Measurements from ENCODE around the gene ERLEC1. TPM values are rescaled to one million over a fixed set of nuclear protein-coding genes. Genes with fewer than 3 reads are reported as not detected.

Gene ERLEC1
- polyA plus RNA-seq, 2 of the 4 experiments (the other 2 are of a cell fraction), result 58.7 to 113 TPM

DNA sequence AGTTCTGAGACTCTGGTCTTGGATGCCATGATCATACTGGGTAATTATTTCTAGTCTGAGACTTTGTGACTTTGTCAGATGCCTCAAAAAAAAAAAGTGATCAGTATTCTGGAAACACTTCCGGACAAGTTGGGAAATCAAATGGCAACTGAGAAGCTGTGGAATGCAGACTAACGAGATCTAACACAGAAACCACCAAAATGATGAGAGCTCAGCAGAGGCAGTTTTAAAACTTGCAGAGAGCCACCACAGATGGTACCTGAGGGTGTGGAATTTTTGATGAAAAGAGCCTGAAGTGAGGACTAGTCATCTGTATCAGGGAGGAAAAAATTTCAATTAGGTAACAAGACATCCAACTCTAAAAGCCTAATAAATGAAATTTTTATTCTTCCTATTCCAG, 78.4 kb downstream of the ERLEC1 start:
- ATAC-seq (no peak), DNase-seq (ENCODE audit: low read depth in 1 of 2, low spot score in 1 of 2) (no peak), FAIRE-seq (no peak)
- H3K9me3 ChIP-seq, result no peaks in the 10 kb centered on the region
- no peak overlapping the region for H3K4me2 ChIP-seq
- WGBS (ENCODE audit: missing lambda C conversion rate), result 92% methylated on average over 2 of the region's 2 CpGs
- no peak for TF ChIP-seq EHMT2 (IDR thresholded peaks at IDR 0.05; ENCODE audit: low read depth)
- TF ChIP-seq CHD4 (IDR thresholded peaks at IDR 0.05; ENCODE audit: borderline replicate concordance), result no peak
- no peak for TF ChIP-seq FOXS1 (CRISPR knock-in tag; IDR thresholded peaks at IDR 0.05)
- TF ChIP-seq MAFK (IDR thresholded peaks at IDR 0.05; ENCODE audit: partially characterized antibody), result no peak
- no peak for TF ChIP-seq HEYL (CRISPR knock-in tag; IDR thresholded peaks at IDR 0.05)
- TF ChIP-seq NPAS2 (CRISPR knock-in tag; IDR thresholded peaks at IDR 0.05; ENCODE audit: borderline replicate concordance), result no peak
- no peak for TF ChIP-seq JUN (IDR thresholded peaks at IDR 0.05)
- no peak for TF ChIP-seq CBX8 (IDR thresholded peaks at IDR 0.05)
- ChIA-PET POLR2A (no interaction called here), CTCF (interaction anchor here (0.5 kb wide), 1 partner anchor 15 kb away, joined by 3 read pairs; no protein-coding TSS in a partner anchor)
- no peaks in the 10 kb centered on the region for H3K4me1 ChIP-seq
- no peak overlapping the region for H3K27ac ChIP-seq
- H3K4me3 ChIP-seq, result no peak overlapping the region

DNA sequence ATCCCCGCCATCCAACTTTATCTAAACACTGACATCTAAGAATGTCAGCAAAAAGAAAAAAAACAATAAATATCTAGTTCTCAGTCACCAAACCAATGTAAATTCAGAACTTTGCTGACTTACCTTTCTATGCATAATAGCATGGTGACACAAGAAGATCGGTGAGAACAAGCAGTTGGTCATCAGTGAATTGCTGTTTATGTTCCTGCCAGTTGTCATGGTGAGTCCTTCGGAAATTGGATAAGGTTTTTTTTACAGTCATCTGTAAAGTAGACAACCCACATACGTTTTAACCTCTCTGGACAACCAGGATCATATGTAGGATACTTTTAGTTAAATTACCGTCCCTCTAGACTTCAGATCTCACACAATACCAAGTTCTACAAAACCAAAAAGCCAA, 79.1 kb downstream of the ERLEC1 start:
- CTCF ChIA-PET, result interaction anchor here (0.5 kb wide), 1 partner anchor 16 kb away, joined by 3 read pairs; no protein-coding TSS in a partner anchor
- H3K9me3 ChIP-seq, result no peaks in the 10 kb centered on the region
- POLR2A ChIA-PET, result no interaction called here
- no peak for DNase-seq (ENCODE audit: low read depth in 1 of 2, low spot score in 1 of 2)
- no peak overlapping the region for H3K27ac ChIP-seq
- H3K4me3 ChIP-seq, result no peak overlapping the region
- 90% methylated on average over 5 of the region's 5 CpGs for WGBS (ENCODE audit: missing lambda C conversion rate)
- H3K4me2 ChIP-seq, result no peak overlapping the region
- ATAC-seq, result no peak
- no peaks in the 10 kb centered on the region for H3K4me1 ChIP-seq
- TF ChIP-seq MAZ (IDR thresholded peaks at IDR 0.05; ENCODE audit: borderline replicate concordance, low read depth, low read length), result no peak
- TF ChIP-seq, protein P1, sequence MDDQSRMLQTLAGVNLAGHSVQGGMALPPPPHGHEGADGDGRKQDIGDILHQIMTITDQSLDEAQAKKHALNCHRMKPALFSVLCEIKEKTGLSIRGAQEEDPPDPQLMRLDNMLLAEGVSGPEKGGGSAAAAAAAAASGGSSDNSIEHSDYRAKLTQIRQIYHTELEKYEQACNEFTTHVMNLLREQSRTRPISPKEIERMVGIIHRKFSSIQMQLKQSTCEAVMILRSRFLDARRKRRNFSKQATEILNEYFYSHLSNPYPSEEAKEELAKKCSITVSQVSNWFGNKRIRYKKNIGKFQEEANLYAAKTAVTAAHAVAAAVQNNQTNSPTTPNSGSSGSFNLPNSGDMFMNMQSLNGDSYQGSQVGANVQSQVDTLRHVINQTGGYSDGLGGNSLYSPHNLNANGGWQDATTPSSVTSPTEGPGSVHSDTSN (IDR thresholded peaks at IDR 0.05), result no peak
- no peak for TF ChIP-seq JUNB (IDR thresholded peaks at IDR 0.05)
- no peak for TF ChIP-seq CBX2 (IDR thresholded peaks at IDR 0.05; ENCODE audit: borderline replicate concordance, low read depth)
- TF ChIP-seq RNF2 (IDR thresholded peaks at IDR 0.05; ENCODE audit: borderline replicate concordance, low read depth), result no peak
- no peak for TF ChIP-seq ESRRA (IDR thresholded peaks at IDR 0.05; ENCODE audit: borderline replicate concordance, low read length)
- TF ChIP-seq, protein P2, sequence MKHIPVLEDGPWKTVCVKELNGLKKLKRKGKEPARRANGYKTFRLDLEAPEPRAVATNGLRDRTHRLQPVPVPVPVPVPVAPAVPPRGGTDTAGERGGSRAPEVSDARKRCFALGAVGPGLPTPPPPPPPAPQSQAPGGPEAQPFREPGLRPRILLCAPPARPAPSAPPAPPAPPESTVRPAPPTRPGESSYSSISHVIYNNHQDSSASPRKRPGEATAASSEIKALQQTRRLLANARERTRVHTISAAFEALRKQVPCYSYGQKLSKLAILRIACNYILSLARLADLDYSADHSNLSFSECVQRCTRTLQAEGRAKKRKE (CRISPR knock-in tag; IDR thresholded peaks at IDR 0.05; ENCODE audit: low read depth), result no peak
- TF ChIP-seq HOXB13 (CRISPR knock-in tag; IDR thresholded peaks at IDR 0.05; ENCODE audit: low read depth), result no peak
- no peak for TF ChIP-seq NFE2L2 (conservative IDR thresholded peaks at IDR 0.05; ENCODE audit: low read length)
- no peak for TF ChIP-seq KDM5A (IDR thresholded peaks at IDR 0.05)
- no peak for TF ChIP-seq HDAC2 (IDR thresholded peaks at IDR 0.05)
- TF ChIP-seq FOSB (CRISPR knock-in tag; IDR thresholded peaks at IDR 0.05), result no peak
- no peak for TF ChIP-seq JUN (IDR thresholded peaks at IDR 0.05)
- TF ChIP-seq MAFK (IDR thresholded peaks at IDR 0.05; ENCODE audit: partially characterized antibody), result no peak
- TF ChIP-seq, protein P3, sequence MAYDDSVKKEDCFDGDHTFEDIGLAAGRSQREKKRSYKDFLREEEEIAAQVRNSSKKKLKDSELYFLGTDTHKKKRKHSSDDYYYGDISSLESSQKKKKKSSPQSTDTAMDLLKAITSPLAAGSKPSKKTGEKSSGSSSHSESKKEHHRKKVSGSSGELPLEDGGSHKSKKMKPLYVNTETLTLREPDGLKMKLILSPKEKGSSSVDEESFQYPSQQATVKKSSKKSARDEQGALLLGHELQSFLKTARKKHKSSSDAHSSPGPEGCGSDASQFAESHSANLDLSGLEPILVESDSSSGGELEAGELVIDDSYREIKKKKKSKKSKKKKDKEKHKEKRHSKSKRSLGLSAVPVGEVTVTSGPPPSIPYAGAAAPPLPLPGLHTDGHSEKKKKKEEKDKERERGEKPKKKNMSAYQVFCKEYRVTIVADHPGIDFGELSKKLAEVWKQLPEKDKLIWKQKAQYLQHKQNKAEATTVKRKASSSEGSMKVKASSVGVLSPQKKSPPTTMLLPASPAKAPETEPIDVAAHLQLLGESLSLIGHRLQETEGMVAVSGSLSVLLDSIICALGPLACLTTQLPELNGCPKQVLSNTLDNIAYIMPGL (CRISPR knock-in tag; IDR thresholded peaks at IDR 0.05; ENCODE audit: borderline replicate concordance), result no peak
- no peak for FAIRE-seq

DNA sequence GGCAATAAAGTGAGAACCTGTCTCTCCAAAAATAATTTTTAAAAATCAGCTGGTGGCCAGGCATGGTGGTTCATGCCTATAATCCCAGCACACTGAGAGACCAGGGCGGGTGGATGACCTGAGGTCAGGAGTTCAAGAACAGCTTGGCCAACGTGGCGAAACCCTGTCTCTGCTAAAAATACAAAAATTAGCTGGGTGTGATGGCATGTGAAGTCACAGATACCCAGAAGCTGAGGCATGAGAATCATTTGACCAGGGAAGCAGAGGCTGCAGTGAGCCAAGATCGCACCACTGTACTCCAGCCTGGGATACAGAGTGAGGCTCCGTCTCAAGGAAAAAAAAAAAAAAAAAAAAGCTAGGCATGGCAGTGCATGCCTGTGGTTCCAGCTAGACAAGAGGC, 80.3 kb downstream of the ERLEC1 start:
- WGBS (ENCODE audit: missing lambda C conversion rate), result 96% methylated on average over 5 of the region's 5 CpGs
- CTCF ChIA-PET, result interaction anchor here (1.9 kb wide), 1 partner anchor 12 kb away, joined by 8 read pairs; no protein-coding TSS in a partner anchor
- no peaks in the 10 kb centered on the region for H3K9me3 ChIP-seq
- FAIRE-seq, result no peak
- no peak overlapping the region for H3K4me2 ChIP-seq
- no peak for ATAC-seq
- no peak overlapping the region for H3K4me3 ChIP-seq
- H3K4me1 ChIP-seq, result no peaks in the 10 kb centered on the region
- no peak overlapping the region for H3K27ac ChIP-seq
- POLR2A ChIA-PET, result no interaction called here
- no peak for DNase-seq (ENCODE audit: low read depth in 1 of 2, low spot score in 1 of 2)
- TF ChIP-seq FOSB (CRISPR knock-in tag; IDR thresholded peaks at IDR 0.05), result no peak
- TF ChIP-seq RARB (CRISPR knock-in tag; IDR thresholded peaks at IDR 0.05), result no peak
- no peak for TF ChIP-seq MAFK (IDR thresholded peaks at IDR 0.05; ENCODE audit: partially characterized antibody)
- TF ChIP-seq, protein P4, sequence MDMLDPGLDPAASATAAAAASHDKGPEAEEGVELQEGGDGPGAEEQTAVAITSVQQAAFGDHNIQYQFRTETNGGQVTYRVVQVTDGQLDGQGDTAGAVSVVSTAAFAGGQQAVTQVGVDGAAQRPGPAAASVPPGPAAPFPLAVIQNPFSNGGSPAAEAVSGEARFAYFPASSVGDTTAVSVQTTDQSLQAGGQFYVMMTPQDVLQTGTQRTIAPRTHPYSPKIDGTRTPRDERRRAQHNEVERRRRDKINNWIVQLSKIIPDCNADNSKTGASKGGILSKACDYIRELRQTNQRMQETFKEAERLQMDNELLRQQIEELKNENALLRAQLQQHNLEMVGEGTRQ (IDR thresholded peaks at IDR 0.05), result no peak
- TF ChIP-seq HOXB5 (CRISPR knock-in tag; IDR thresholded peaks at IDR 0.05), result no peak
- TF ChIP-seq, protein P5, sequence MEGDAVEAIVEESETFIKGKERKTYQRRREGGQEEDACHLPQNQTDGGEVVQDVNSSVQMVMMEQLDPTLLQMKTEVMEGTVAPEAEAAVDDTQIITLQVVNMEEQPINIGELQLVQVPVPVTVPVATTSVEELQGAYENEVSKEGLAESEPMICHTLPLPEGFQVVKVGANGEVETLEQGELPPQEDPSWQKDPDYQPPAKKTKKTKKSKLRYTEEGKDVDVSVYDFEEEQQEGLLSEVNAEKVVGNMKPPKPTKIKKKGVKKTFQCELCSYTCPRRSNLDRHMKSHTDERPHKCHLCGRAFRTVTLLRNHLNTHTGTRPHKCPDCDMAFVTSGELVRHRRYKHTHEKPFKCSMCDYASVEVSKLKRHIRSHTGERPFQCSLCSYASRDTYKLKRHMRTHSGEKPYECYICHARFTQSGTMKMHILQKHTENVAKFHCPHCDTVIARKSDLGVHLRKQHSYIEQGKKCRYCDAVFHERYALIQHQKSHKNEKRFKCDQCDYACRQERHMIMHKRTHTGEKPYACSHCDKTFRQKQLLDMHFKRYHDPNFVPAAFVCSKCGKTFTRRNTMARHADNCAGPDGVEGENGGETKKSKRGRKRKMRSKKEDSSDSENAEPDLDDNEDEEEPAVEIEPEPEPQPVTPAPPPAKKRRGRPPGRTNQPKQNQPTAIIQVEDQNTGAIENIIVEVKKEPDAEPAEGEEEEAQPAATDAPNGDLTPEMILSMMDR (IDR thresholded peaks at IDR 0.05), result no peak
- TF ChIP-seq HOXA7 (CRISPR knock-in tag; IDR thresholded peaks at IDR 0.05), result no peak
- TF ChIP-seq EHF (CRISPR knock-in tag; IDR thresholded peaks at IDR 0.05), result no peak
- no peak for TF ChIP-seq KDM1A (IDR thresholded peaks at IDR 0.05; ENCODE audit: low read depth)
